ENCODE data around the gene TXLNG.
"Not testable (repeated sequence)": the region's sequence is repeated elsewhere in the genome, so short reads cannot be mapped to it uniquely, and the experiment has no call there.

The TXLNG gene

DNA sequence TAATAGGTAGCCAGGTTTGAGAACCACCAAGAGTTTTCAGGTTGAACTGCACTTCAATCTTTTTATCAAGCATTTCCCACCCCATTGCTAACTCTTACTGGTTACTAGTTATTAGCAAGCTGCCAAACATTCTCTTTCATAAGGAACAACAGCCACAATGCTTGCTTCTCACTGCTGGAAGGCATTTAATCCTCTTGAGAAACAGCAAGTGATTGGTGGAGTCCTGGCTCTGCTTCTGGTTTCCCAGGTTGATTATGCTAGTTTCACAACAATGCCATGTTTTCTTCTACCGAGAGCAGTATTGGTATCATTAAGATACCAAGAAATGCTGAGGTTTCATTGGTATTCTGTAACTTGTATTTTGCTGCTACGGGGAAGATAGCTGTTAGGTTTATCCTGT is 32.2 kb upstream of the TXLNG start:
- H3K79me2 ChIP-seq, result no peaks in the 10 kb centered on the region
- H3K4me1 ChIP-seq, result no peaks in the 10 kb centered on the region
- H3K4me2 ChIP-seq (ENCODE audit: low read length), result no peak overlapping the region
- no peak overlapping the region for H2AFZ ChIP-seq
- H3K36me3 ChIP-seq (ENCODE audit: control insufficient read depth, insufficient read depth, low read length), result no peaks in the 10 kb centered on the region
- H3K27me3 ChIP-seq (ENCODE audit: control insufficient read depth, insufficient read depth, low read length), result no peaks in the 10 kb centered on the region
- no peak overlapping the region for H3K9ac ChIP-seq
- no peak overlapping the region for H3K27ac ChIP-seq
- TF ChIP-seq, protein P1, sequence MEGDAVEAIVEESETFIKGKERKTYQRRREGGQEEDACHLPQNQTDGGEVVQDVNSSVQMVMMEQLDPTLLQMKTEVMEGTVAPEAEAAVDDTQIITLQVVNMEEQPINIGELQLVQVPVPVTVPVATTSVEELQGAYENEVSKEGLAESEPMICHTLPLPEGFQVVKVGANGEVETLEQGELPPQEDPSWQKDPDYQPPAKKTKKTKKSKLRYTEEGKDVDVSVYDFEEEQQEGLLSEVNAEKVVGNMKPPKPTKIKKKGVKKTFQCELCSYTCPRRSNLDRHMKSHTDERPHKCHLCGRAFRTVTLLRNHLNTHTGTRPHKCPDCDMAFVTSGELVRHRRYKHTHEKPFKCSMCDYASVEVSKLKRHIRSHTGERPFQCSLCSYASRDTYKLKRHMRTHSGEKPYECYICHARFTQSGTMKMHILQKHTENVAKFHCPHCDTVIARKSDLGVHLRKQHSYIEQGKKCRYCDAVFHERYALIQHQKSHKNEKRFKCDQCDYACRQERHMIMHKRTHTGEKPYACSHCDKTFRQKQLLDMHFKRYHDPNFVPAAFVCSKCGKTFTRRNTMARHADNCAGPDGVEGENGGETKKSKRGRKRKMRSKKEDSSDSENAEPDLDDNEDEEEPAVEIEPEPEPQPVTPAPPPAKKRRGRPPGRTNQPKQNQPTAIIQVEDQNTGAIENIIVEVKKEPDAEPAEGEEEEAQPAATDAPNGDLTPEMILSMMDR (IDR thresholded peaks at IDR 0.05), result no peak
- H3K4me3 ChIP-seq (ENCODE audit: low read depth, low read length), result no peak overlapping the region
- H3K9me3 ChIP-seq (ENCODE audit: control insufficient read depth, low read length), result no peaks in the 10 kb centered on the region

DNA sequence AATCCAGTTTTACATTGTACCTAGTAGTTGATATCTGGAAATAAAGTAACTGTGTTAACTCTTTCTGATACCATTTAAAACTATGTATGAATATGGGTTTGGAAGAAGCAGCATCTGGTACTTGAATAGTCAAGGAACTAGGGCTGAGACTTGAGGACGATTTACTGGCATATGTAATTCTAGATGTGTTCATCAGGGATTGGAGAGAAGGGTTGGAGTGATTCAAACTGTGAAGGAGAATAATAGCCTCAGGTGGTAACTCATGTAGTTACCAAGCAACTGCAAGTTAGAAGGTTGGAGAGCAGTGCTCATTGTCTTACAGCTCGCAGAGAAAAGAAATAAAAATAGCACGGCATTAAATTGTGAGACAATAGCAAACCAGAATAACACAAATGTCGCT is 29.5 kb upstream of the TXLNG start:
- H2AFZ ChIP-seq, result no peak overlapping the region
- no peaks in the 10 kb centered on the region for H3K4me1 ChIP-seq
- H3K27me3 ChIP-seq (ENCODE audit: control insufficient read depth, insufficient read depth, low read length), result no peaks in the 10 kb centered on the region
- TF ChIP-seq, protein P1 (IDR thresholded peaks at IDR 0.05), result no peak
- no peak overlapping the region for H3K9ac ChIP-seq
- no peak overlapping the region for H3K4me3 ChIP-seq (ENCODE audit: low read depth, low read length)
- no peaks in the 10 kb centered on the region for H3K79me2 ChIP-seq
- H3K4me2 ChIP-seq (ENCODE audit: low read length), result no peak overlapping the region
- H3K36me3 ChIP-seq (ENCODE audit: control insufficient read depth, insufficient read depth, low read length), result no peaks in the 10 kb centered on the region
- no peaks in the 10 kb centered on the region for H3K9me3 ChIP-seq (ENCODE audit: control insufficient read depth, low read length)
- H3K27ac ChIP-seq, result no peak overlapping the region

DNA sequence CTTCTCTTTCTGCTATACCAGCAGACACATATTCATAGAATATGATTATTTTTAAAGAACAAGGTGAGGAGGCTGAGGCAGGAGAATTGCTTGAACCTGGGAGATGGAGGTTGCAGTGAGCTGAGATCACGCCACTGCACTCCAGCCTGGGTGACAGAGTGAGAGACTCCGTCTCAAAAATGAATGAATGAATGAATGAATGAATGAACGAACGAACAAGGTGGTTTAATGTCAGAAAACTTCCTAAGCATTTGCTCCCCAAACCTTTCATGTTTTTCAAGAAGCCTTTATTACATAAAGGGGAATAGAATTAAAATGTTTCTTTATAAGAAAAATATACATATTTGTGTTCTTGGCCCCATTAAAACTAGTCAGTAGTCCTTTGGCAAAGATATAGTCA is 24.8 kb upstream of the TXLNG start:
- not testable (repeated sequence) for H3K27ac ChIP-seq; H3K36me3 ChIP-seq (ENCODE audit: control insufficient read depth, insufficient read depth, low read length)

DNA sequence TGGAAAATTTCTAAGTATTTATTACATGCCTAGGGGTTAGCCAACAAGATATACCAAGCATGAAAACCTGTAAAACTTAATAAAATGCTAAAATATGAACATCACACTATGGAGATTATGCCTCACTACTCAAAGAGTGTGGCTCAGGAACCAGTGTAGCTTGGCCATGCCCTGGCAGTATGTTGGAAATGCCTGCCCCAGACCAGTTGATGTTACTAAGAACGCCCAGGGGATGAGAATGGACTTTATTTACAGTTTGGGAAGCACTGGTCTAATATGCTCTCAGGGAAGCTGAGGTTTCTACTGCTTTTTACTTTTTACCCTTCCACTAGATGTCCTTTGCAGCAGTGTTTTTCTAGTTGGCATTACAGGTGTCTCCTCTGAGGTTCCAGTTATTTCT is 23.7 kb upstream of the TXLNG start:
- Histone ChIP-seq H3K9me3 (ENCODE audit: control insufficient read depth, low read length) (no peaks in the 10 kb centered on the region), H3K4me1 (no peaks in the 10 kb centered on the region), H3K36me3 (ENCODE audit: control insufficient read depth, insufficient read depth, low read length) (no peaks in the 10 kb centered on the region), H3K4me3 (ENCODE audit: low read depth, low read length) (no peak overlapping the region), H3K27ac (no peak overlapping the region), H3K9ac (no peak overlapping the region), H2AFZ (no peak overlapping the region), H3K27me3 (ENCODE audit: control insufficient read depth, insufficient read depth, low read length) (no peaks in the 10 kb centered on the region), H3K79me2 (no peaks in the 10 kb centered on the region), H3K4me2 (ENCODE audit: low read length) (no peak overlapping the region)
- TF ChIP-seq, protein P1 (IDR thresholded peaks at IDR 0.05), result no peak

More for the DNA sequence above, 24.8 kb upstream of the TXLNG start:
- H3K27me3 ChIP-seq (ENCODE audit: control insufficient read depth, insufficient read depth, low read length); H2AFZ ChIP-seq; H3K4me1 ChIP-seq; H3K79me2 ChIP-seq; H3K9ac ChIP-seq; H3K4me3 ChIP-seq (ENCODE audit: low read depth, low read length); H3K4me2 ChIP-seq (ENCODE audit: low read length); H3K9me3 ChIP-seq (ENCODE audit: control insufficient read depth, low read length): not testable (repeated sequence)

DNA sequence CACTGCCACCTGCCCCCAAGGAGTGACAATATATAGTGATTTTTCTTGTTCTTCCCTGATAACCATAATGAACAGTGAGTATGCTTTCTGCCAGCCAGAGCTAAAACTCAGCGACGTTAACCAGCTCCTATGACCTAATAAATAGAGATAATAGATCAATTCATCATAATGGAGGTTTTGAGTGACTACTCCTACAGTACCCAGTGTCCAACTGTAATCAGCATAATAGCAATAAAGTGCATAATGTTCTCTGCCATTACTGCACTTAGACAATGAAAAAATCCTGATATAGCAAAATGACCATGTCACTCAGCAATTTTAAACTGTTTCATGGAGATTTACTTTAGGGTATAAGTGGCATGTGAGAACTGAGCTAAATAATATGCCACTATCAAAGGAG is 20.7 kb upstream of the TXLNG start:
- Histone ChIP-seq H3K36me3 (ENCODE audit: control insufficient read depth, insufficient read depth, low read length) (no peaks in the 10 kb centered on the region), H3K4me2 (ENCODE audit: low read length) (no peak overlapping the region), H3K9ac (no peak overlapping the region), H3K79me2 (no peaks in the 10 kb centered on the region), H3K4me3 (ENCODE audit: low read depth, low read length) (no peak overlapping the region), H3K4me1 (no peaks in the 10 kb centered on the region), H3K9me3 (ENCODE audit: control insufficient read depth, low read length) (no peaks in the 10 kb centered on the region), H3K27me3 (ENCODE audit: control insufficient read depth, insufficient read depth, low read length) (no peaks in the 10 kb centered on the region), H3K27ac (no peak overlapping the region), H2AFZ (no peak overlapping the region)
- TF ChIP-seq, protein P1 (IDR thresholded peaks at IDR 0.05), result no peak

All from parathyroid adenoma (tissue), 2 donors.